Esophagus muscularis mucosa (tissue), 4 donors: Measurements from ENCODE around the gene DNM3.

Experiments
- CTCF ChIP-seq, 3 experiments: fragments of 200-600 bp in 2 of 3; fragments of 450-650 bp in 1 of 3; sonication (generic) in 2 of 3; IDR thresholded peaks; one replicate each; pipeline ENCODE4 v1.5.1; 2017 to 2019; ENCODE audit warnings: antibody characterized with exemption in 3 of 3, mild to moderate bottlenecking in 2 of 3, moderate library complexity in 1 of 3
- EP300 ChIP-seq: sonication (generic); formaldehyde crosslinking; IDR thresholded peaks from one replicate; pipeline ENCODE4 v1.6.1; 2017; ENCODE audit warnings: antibody characterized with exemption
- POLR2A ChIP-seq: fragments of 450-650 bp; IDR thresholded peaks from one replicate; pipeline ENCODE4 v1.6.1; 2017; ENCODE audit warnings: antibody characterized with exemption, moderate library complexity, mild to moderate bottlenecking, low read depth
- POLR2AphosphoS5 ChIP-seq, 2 donors: sonication (generic); formaldehyde crosslinking; IDR thresholded peaks; one replicate each; pipeline ENCODE4 v1.6.1; 2017; ENCODE audit warnings: antibody characterized with exemption in 2 of 2

- TF ChIP-seq CTCF (IDR thresholded peaks at IDR 0.05) (no peak), POLR2A (no peak), POLR2AphosphoS5 (IDR thresholded peaks at IDR 0.05) (no peak), EP300 (no peak)
Observed at GRCh38 chr1:171858696-171859095, 17.4 kb downstream of the DNM3 start.
